ENCODE measurements around the gene PIK3CB.
A peak's percentile ranks its signal among the peaks of the same experiment; 100 is the strongest.
"Not testable (repeated sequence)": the region's sequence is repeated elsewhere in the genome, so short reads cannot be mapped to it uniquely, and the experiment has no call there.

PIK3CB gene

GRCh38 chr3:138774529-138775253, 60.0 kb downstream of the PIK3CB start:
- no peak overlapping the region for H3K4me3 ChIP-seq
- peak overlapping the region in 16 of 21 experiments; percentile 4 to 80 (median 58) for H3K27ac ChIP-seq

- Histone ChIP-seq H3K4me3 (no peak overlapping the region), H3K27ac (no peak overlapping the region)
These were observed 63.1 kb downstream of the PIK3CB start for GRCh38 chr3:138771585-138771984.

GRCh38 chr3:138769616-138770015, 65.1 kb downstream of the PIK3CB start:
- Histone ChIP-seq H3K4me3 (no peak overlapping the region), H3K27ac (no peak overlapping the region)

- Histone ChIP-seq H3K27ac (no peak overlapping the region), H3K4me3 (no peak overlapping the region)
These were observed 65.8 kb downstream of the PIK3CB start for GRCh38 chr3:138768946-138769345.

- H3K27ac ChIP-seq: no peak overlapping the region
- H3K4me3 ChIP-seq: no peak overlapping the region
These were observed 66.6 kb downstream of the PIK3CB start for GRCh38 chr3:138768125-138768524.

GRCh38 chr3:138767498-138768104, 67.1 kb downstream of the PIK3CB start:
- no peak overlapping the region for H3K27ac ChIP-seq
- H3K4me3 ChIP-seq: no peak overlapping the region

- H3K4me3 ChIP-seq: no peak overlapping the region
- H3K27ac ChIP-seq: no peak overlapping the region
These were observed 73.7 kb downstream of the PIK3CB start for GRCh38 chr3:138761002-138761401.

GRCh38 chr3:138748190-138748589, 86.5 kb downstream of the PIK3CB start:
- Histone ChIP-seq H3K27ac (no peak overlapping the region), H3K4me3 (no peak overlapping the region)

GRCh38 chr3:138747225-138747624, 87.5 kb downstream of the PIK3CB start:
- no peak overlapping the region for H3K4me3 ChIP-seq
- H3K27ac ChIP-seq: no peak overlapping the region

- Histone ChIP-seq H3K27ac (no peak overlapping the region), H3K4me3 (no peak overlapping the region)
These were observed 94.7 kb downstream of the PIK3CB start for GRCh38 chr3:138740072-138740471.

- H3K27ac ChIP-seq: no peak overlapping the region
- no peak overlapping the region for H3K4me3 ChIP-seq
These were observed 102.3 kb downstream of the PIK3CB start for GRCh38 chr3:138732456-138732855.

- peak overlapping the region in 5 of 21 experiments; percentile 4 to 68 (median 26) for H3K27ac ChIP-seq
- no peak overlapping the region for H3K4me3 ChIP-seq
These were observed 107.6 kb downstream of the PIK3CB start for GRCh38 chr3:138726946-138727730.

- H3K27ac ChIP-seq: peak overlapping the region in 2 of 21 experiments; percentile 67 to 68
- not testable (repeated sequence) for H3K4me3 ChIP-seq
These were observed 108.7 kb downstream of the PIK3CB start for GRCh38 chr3:138726042-138726441.

- H3K4me3 ChIP-seq: no peak overlapping the region
- H3K27ac ChIP-seq: no peak overlapping the region
These were observed 109.6 kb downstream of the PIK3CB start for GRCh38 chr3:138725116-138725515.

GRCh38 chr3:138724443-138724842, 110.3 kb downstream of the PIK3CB start:
- Histone ChIP-seq H3K27ac (no peak overlapping the region), H3K4me3 (no peak overlapping the region)

- Histone ChIP-seq H3K27ac (no peak overlapping the region), H3K4me3 (no peak overlapping the region)
These were observed 115.9 kb downstream of the PIK3CB start for GRCh38 chr3:138718849-138719248.

GRCh38 chr3:138717348-138717747, 117.4 kb downstream of the PIK3CB start:
- no peak overlapping the region for H3K4me3 ChIP-seq
- no peak overlapping the region for H3K27ac ChIP-seq

GRCh38 chr3:138712086-138712485, 122.6 kb downstream of the PIK3CB start:
- H3K4me3 ChIP-seq: no peak overlapping the region

GRCh38 chr3:138705675-138706074, 129.1 kb downstream of the PIK3CB start:
- H3K4me3 ChIP-seq: no peak overlapping the region
- H3K27ac ChIP-seq: no peak overlapping the region

More at GRCh38 chr3:138712086-138712485, 122.6 kb downstream of the PIK3CB start:
- no peak overlapping the region for H3K27ac ChIP-seq

GRCh38 chr3:138696666-138697370, 137.9 kb downstream of the PIK3CB start:
- Histone ChIP-seq H3K27ac (no peak overlapping the region), H3K4me3 (no peak overlapping the region)

Data from skin epidermis (tissue), 12 donors.